ENCODE measurements around the gene MEN1.

MEN1 gene

DNA sequence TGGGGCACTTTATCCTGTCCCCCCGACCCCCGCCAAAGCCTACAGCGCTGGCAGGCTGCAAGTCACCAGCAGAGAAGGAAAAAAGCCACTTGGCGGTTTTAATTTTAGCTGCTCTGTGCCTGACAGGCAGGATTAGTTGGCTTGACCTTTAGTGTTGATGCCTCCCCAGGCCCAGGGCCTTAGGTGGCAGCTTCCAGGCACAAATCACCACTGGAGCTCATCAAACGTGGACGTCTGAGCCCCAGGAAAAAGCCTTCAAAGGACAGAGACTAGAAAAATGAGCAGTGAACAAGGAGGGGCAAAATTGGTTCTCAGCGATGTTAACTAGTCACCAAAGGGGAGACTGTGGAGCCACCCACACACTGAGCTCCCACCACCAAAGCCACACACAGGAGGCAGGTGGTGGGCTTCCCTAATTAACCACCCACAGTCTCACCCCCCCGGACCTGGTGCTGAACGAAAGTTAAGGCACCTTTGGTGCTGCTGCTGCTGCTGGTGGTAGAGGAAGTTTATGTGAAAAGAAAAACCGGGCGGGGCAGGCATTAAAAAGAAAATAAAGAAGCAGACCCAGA is 46.2 kb downstream of the MEN1 start:
- POLR2A ChIA-PET = interaction anchor here (0.9 to 5.8 kb wide), 5 partner anchors 8 to 28 kb away, joined by 3 to 42 read pairs (median 4); partner anchors contain the start of gene SF1
- peaks cover 7% of the 10 kb centered on the region for H3K4me1 ChIP-seq (ENCODE audit: control insufficient read depth, insufficient read depth, low read length)
- peak overlapping the region; percentile 18 for H3K27ac ChIP-seq (ENCODE audit: extremely low read depth, low read depth, low read length)
- CTCF ChIA-PET = interaction anchor here (0.7 to 4.0 kb wide), 6 partner anchors 10 to 129 kb away, joined by 3 to 22 read pairs (median 4); partner anchors contain the start of gene RASGRP2
- peaks cover 0 to 73% of the 10 kb centered on the region in 2 experiments; a peak in 2 of 3 replicates for H3K36me3 ChIP-seq (ENCODE audit: control insufficient read depth in 2 of 2, insufficient read depth in 1 of 2, low read length in 2 of 2)
- no peaks in the 10 kb centered on the region for H3K9me3 ChIP-seq (ENCODE audit: control insufficient read depth, insufficient read depth, low read depth, low read length)
- H3K4me3 ChIP-seq (ENCODE audit: low read depth, low read length) = no peak overlapping the region
- TF ChIP-seq ZNF747 (tag by site-specific recombination; IDR thresholded peaks at IDR 0.05) = no peak
- TF ChIP-seq, protein P1, sequence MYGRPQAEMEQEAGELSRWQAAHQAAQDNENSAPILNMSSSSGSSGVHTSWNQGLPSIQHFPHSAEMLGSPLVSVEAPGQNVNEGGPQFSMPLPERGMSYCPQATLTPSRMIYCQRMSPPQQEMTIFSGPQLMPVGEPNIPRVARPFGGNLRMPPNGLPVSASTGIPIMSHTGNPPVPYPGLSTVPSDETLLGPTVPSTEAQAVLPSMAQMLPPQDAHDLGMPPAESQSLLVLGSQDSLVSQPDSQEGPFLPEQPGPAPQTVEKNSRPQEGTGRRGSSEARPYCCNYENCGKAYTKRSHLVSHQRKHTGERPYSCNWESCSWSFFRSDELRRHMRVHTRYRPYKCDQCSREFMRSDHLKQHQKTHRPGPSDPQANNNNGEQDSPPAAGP (tag by site-specific recombination; IDR thresholded peaks at IDR 0.05) = no peak
- TF ChIP-seq GLIS1 (tag by site-specific recombination; IDR thresholded peaks at IDR 0.05) = peak; percentile 91
- TF ChIP-seq IKZF3 (tag by site-specific recombination; IDR thresholded peaks at IDR 0.05) = no peak
- peak; percentile 89 for TF ChIP-seq EGR2 (tag by site-specific recombination; IDR thresholded peaks at IDR 0.05; ENCODE audit: low read depth)
- TF ChIP-seq, protein P2, sequence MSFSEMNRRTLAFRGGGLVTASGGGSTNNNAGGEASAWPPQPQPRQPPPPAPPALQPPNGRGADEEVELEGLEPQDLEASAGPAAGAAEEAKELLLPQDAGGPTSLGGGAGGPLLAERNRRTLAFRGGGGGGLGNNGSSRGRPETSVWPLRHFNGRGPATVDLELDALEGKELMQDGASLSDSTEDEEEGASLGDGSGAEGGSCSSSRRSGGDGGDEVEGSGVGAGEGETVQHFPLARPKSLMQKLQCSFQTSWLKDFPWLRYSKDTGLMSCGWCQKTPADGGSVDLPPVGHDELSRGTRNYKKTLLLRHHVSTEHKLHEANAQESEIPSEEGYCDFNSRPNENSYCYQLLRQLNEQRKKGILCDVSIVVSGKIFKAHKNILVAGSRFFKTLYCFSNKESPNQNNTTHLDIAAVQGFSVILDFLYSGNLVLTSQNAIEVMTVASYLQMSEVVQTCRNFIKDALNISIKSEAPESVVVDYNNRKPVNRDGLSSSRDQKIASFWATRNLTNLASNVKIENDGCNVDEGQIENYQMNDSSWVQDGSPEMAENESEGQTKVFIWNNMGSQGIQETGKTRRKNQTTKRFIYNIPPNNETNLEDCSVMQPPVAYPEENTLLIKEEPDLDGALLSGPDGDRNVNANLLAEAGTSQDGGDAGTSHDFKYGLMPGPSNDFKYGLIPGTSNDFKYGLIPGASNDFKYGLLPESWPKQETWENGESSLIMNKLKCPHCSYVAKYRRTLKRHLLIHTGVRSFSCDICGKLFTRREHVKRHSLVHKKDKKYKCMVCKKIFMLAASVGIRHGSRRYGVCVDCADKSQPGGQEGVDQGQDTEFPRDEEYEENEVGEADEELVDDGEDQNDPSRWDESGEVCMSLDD (tag by site-specific recombination; IDR thresholded peaks at IDR 0.05) = no peak
- no peak for TF ChIP-seq BCL11B (tag by site-specific recombination; IDR thresholded peaks at IDR 0.05; ENCODE audit: low read depth)
- 0 out of 2 replicates have a peak, but pooled peaks have one; percentile 3 for TF ChIP-seq GLIS2 (tag by site-specific recombination; IDR thresholded peaks at IDR 0.05)
- no peak for TF ChIP-seq ZNF133 (tag by site-specific recombination; IDR thresholded peaks at IDR 0.05)
- no peak for TF ChIP-seq ZNF157 (tag by site-specific recombination; IDR thresholded peaks at IDR 0.05)
- TF ChIP-seq FEZF1 (tag by site-specific recombination; IDR thresholded peaks at IDR 0.05) = peak; percentile 28
- TF ChIP-seq ZNF654 (tag by site-specific recombination; IDR thresholded peaks at IDR 0.05; ENCODE audit: low read depth) = no peak
- TF ChIP-seq ZNF555 (tag by site-specific recombination; conservative IDR thresholded peaks at IDR 0.05) = no peak
- no peak for TF ChIP-seq ZNF155 (tag by site-specific recombination; IDR thresholded peaks at IDR 0.05)
- TF ChIP-seq ZNF670 (tag by site-specific recombination; IDR thresholded peaks at IDR 0.05; ENCODE audit: low read depth) = no peak
- TF ChIP-seq ZNF701 (tag by site-specific recombination; IDR thresholded peaks at IDR 0.05) = no peak
- TF ChIP-seq, protein P3, sequence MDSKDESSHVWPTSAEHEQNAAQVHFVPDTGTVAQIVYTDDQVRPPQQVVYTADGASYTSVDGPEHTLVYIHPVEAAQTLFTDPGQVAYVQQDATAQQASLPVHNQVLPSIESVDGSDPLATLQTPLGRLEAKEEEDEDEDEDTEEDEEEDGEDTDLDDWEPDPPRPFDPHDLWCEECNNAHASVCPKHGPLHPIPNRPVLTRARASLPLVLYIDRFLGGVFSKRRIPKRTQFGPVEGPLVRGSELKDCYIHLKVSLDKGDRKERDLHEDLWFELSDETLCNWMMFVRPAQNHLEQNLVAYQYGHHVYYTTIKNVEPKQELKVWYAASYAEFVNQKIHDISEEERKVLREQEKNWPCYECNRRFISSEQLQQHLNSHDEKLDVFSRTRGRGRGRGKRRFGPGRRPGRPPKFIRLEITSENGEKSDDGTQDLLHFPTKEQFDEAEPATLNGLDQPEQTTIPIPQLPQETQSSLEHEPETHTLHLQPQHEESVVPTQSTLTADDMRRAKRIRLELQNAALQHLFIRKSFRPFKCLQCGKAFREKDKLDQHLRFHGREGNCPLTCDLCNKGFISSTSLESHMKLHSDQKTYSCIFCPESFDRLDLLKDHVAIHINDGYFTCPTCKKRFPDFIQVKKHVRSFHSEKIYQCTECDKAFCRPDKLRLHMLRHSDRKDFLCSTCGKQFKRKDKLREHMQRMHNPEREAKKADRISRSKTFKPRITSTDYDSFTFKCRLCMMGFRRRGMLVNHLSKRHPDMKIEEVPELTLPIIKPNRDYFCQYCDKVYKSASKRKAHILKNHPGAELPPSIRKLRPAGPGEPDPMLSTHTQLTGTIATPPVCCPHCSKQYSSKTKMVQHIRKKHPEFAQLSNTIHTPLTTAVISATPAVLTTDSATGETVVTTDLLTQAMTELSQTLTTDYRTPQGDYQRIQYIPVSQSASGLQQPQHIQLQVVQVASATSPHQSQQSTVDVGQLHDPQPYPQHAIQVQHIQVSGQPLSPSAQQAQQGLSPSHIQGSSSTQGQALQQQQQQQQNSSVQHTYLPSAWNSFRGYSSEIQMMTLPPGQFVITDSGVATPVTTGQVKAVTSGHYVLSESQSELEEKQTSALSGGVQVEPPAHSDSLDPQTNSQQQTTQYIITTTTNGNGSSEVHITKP (tag by site-specific recombination; IDR thresholded peaks at IDR 0.05) = 0 out of 2 replicates have a peak, but pooled peaks have one; percentile 28
- no peak for TF ChIP-seq ZNF610 (tag by site-specific recombination; IDR thresholded peaks at IDR 0.05; ENCODE audit: borderline replicate concordance)
- TF ChIP-seq ZNF239 (tag by site-specific recombination; IDR thresholded peaks at IDR 0.05) = no peak
- peak; percentile 55 for TF ChIP-seq ZIC2 (tag by site-specific recombination; IDR thresholded peaks at IDR 0.05)
- TF ChIP-seq, protein P4, sequence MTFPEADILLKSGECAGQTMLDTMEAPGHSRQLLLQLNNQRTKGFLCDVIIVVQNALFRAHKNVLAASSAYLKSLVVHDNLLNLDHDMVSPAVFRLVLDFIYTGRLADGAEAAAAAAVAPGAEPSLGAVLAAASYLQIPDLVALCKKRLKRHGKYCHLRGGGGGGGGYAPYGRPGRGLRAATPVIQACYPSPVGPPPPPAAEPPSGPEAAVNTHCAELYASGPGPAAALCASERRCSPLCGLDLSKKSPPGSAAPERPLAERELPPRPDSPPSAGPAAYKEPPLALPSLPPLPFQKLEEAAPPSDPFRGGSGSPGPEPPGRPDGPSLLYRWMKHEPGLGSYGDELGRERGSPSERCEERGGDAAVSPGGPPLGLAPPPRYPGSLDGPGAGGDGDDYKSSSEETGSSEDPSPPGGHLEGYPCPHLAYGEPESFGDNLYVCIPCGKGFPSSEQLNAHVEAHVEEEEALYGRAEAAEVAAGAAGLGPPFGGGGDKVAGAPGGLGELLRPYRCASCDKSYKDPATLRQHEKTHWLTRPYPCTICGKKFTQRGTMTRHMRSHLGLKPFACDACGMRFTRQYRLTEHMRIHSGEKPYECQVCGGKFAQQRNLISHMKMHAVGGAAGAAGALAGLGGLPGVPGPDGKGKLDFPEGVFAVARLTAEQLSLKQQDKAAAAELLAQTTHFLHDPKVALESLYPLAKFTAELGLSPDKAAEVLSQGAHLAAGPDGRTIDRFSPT (tag by site-specific recombination; IDR thresholded peaks at IDR 0.05) = no peak
- TF ChIP-seq ZNF366 (tag by site-specific recombination; conservative IDR thresholded peaks at IDR 0.05) = no peak
- TF ChIP-seq, protein P5, sequence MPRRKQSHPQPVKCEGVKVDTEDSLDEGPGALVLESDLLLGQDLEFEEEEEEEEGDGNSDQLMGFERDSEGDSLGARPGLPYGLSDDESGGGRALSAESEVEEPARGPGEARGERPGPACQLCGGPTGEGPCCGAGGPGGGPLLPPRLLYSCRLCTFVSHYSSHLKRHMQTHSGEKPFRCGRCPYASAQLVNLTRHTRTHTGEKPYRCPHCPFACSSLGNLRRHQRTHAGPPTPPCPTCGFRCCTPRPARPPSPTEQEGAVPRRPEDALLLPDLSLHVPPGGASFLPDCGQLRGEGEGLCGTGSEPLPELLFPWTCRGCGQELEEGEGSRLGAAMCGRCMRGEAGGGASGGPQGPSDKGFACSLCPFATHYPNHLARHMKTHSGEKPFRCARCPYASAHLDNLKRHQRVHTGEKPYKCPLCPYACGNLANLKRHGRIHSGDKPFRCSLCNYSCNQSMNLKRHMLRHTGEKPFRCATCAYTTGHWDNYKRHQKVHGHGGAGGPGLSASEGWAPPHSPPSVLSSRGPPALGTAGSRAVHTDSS (tag by site-specific recombination; IDR thresholded peaks at IDR 0.05) = no peak
- TF ChIP-seq, protein P6, sequence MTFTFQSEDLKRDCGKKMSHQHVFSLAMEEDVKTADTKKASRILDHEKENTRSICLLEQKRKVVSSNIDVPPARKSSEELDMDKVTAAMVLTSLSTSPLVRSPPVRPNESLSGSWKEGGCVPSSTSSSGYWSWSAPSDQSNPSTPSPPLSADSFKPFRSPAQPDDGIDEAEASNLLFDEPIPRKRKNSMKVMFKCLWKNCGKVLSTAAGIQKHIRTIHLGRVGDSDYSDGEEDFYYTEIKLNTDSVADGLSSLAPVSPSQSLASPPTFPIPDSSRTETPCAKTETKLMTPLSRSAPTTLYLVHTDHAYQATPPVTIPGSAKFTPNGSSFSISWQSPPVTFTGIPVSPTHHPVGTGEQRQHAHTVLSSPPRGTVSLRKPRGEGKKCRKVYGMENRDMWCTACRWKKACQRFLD (tag by site-specific recombination; IDR thresholded peaks at IDR 0.05) = no peak
- TF ChIP-seq ZFHX2 (tag by site-specific recombination; conservative IDR thresholded peaks at IDR 0.05) = peak; percentile 89

Data from HEK293 (cell line).